ENCODE data around the gene M1AP.

Gene M1AP

GRCh38 chr2:74514368-74515270 is 133.5 kb downstream of the M1AP start, which contains the start of gene TLX2:
TSS of gene TLX2 (plus strand) at chr2:74514450. CDS start at chr2:74514807, 357 bp downstream.
- DNase-seq (ENCODE audit: insufficient read length) (no peak), FAIRE-seq (no peak)
- TF ChIP-seq POLR2A (IDR thresholded peaks at IDR 0.05; ENCODE audit: low read depth, low read length) (no peak), TAF1 (IDR thresholded peaks at IDR 0.05; ENCODE audit: borderline replicate concordance, low read depth, low read length) (no peak), POLR2AphosphoS5 (IDR thresholded peaks at IDR 0.05; ENCODE audit: low read depth, low read length) (no peak)

- DNase-seq (ENCODE audit: insufficient read length) (no peak), FAIRE-seq (peak; percentile 69)
- TF ChIP-seq POLR2AphosphoS5 (IDR thresholded peaks at IDR 0.05; ENCODE audit: low read depth, low read length) (no peak), POLR2A (IDR thresholded peaks at IDR 0.05; ENCODE audit: low read depth, low read length) (no peak), TAF1 (IDR thresholded peaks at IDR 0.05; ENCODE audit: borderline replicate concordance, low read depth, low read length) (no peak)
Measured at GRCh38 chr2:74513605-74514367, 134.3 kb downstream of the M1AP start.

- FAIRE-seq (no peak), DNase-seq (ENCODE audit: insufficient read length) (no peak)
- TF ChIP-seq TAF1 (IDR thresholded peaks at IDR 0.05; ENCODE audit: borderline replicate concordance, low read depth, low read length) (no peak), POLR2AphosphoS5 (IDR thresholded peaks at IDR 0.05; ENCODE audit: low read depth, low read length) (no peak), POLR2A (IDR thresholded peaks at IDR 0.05; ENCODE audit: low read depth, low read length) (no peak)
Measured at GRCh38 chr2:74512744-74513604, 135.2 kb downstream of the M1AP start.

DNA sequence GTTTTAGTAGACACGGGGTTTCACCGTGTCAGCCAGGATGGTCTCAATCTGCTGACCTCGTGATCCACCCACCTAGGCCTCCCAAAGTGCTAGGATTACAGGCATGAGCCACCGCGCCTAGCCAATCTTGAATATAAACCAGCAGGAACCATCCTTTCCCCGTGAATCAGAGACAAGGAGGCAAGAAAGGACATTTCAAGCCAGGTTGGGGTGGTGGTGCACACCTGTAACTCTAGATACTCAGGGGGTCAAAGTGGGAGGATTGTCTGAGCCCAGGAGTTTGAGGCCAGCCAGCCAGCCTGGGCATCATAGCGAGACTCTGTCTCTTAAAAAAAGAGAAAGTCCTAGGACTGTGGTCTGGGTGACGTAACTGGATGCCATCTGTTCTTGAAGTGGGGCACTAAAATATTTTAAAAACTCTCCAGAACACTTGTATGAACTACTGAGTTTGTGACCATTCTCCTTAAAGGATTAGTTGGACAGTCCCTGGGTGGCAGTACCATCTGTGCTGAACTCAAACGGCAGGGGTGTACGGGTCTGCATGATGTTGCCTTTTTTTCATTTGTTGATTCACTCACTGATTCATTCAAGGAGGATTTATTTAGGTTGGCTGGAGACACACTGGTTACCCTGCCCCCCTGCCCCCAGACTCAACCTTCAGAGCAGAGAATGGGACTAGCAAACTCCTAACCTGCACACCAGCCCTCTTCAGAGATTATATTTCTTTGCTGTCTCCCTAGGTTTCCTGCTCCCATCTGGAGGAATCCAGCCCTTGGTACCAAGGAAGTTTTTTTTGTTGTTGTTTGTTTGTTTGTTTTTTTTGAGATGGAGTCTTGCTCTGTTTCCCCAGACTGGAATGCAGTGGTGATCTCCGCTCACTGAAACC is 136.8 kb downstream of the M1AP start:
- FAIRE-seq (no peak), DNase-seq (ENCODE audit: insufficient read length) (no peak)
- TF ChIP-seq POLR2AphosphoS5 (IDR thresholded peaks at IDR 0.05; ENCODE audit: low read depth, low read length) (no peak), TAF1 (IDR thresholded peaks at IDR 0.05; ENCODE audit: borderline replicate concordance, low read depth, low read length) (no peak), POLR2A (IDR thresholded peaks at IDR 0.05; ENCODE audit: low read depth, low read length) (no peak)

- DNase-seq (ENCODE audit: insufficient read length): no peak
- TF ChIP-seq POLR2AphosphoS5 (IDR thresholded peaks at IDR 0.05; ENCODE audit: low read depth, low read length): no peak
- no peak for TF ChIP-seq POLR2A (IDR thresholded peaks at IDR 0.05; ENCODE audit: low read depth, low read length)
- no peak for TF ChIP-seq TAF1 (IDR thresholded peaks at IDR 0.05; ENCODE audit: borderline replicate concordance, low read depth, low read length)
- FAIRE-seq: no peak
Measured at GRCh38 chr2:74510272-74510671, 137.9 kb downstream of the M1AP start.

GRCh38 chr2:74507926-74508520 is 140.1 kb downstream of the M1AP start:
- DNase-seq (ENCODE audit: insufficient read length) (no peak), FAIRE-seq (no peak)

More at GRCh38 chr2:74507926-74508520, 140.1 kb downstream of the M1AP start:
- TF ChIP-seq TAF1 (IDR thresholded peaks at IDR 0.05; ENCODE audit: borderline replicate concordance, low read depth, low read length) (no peak), POLR2AphosphoS5 (IDR thresholded peaks at IDR 0.05; ENCODE audit: low read depth, low read length) (no peak), POLR2A (IDR thresholded peaks at IDR 0.05; ENCODE audit: low read depth, low read length) (no peak)

All from GM12892 (cell line).